HG03025 (cell line): ENCODE results near the gene ACOT7.

Experiments
- ATAC-seq: cut with Tn5 transposase; IDR thresholded peaks from one replicate; pipeline ENCODE4 v1.9.1; 2021; ENCODE audit warnings: mild to moderate bottlenecking, moderate library complexity; ENCODE audit not compliant: unreplicated experiment, low FRiP score

ACOT7 gene

GRCh38 chr1:6294080-6294889 lies 99.3 kb downstream of the ACOT7 start:
- ATAC-seq: no peak

GRCh38 chr1:6292102-6292501 lies 101.5 kb downstream of the ACOT7 start:
- ATAC-seq: no peak

- ATAC-seq: no peak
Observed at GRCh38 chr1:6288665-6289064, 104.9 kb downstream of the ACOT7 start.

- no peak for ATAC-seq
Observed at GRCh38 chr1:6288026-6288425, 105.5 kb downstream of the ACOT7 start.

GRCh38 chr1:6287431-6287886 lies 106.1 kb downstream of the ACOT7 start:
- ATAC-seq: no peak

- ATAC-seq: no peak
Observed at GRCh38 chr1:6287029-6287428, 106.5 kb downstream of the ACOT7 start.

- no peak for ATAC-seq
Observed at GRCh38 chr1:6286266-6286665, 107.3 kb downstream of the ACOT7 start.

GRCh38 chr1:6285336-6285735 lies 108.2 kb downstream of the ACOT7 start:
- no peak for ATAC-seq

GRCh38 chr1:6282577-6283270 lies 110.8 kb downstream of the ACOT7 start:
- no peak for ATAC-seq

- no peak for ATAC-seq
Observed at GRCh38 chr1:6281511-6282402, 111.8 kb downstream of the ACOT7 start.

GRCh38 chr1:6280761-6281451 lies 112.7 kb downstream of the ACOT7 start:
- ATAC-seq: no peak

GRCh38 chr1:6279613-6280383 lies 113.8 kb downstream of the ACOT7 start:
- no peak for ATAC-seq

GRCh38 chr1:6279066-6279465 lies 114.5 kb downstream of the ACOT7 start:
- ATAC-seq: no peak

GRCh38 chr1:6278263-6278662 lies 115.3 kb downstream of the ACOT7 start:
- no peak for ATAC-seq

GRCh38 chr1:6276811-6277555 lies 116.6 kb downstream of the ACOT7 start:
- ATAC-seq: no peak

GRCh38 chr1:6275826-6276782 lies 117.5 kb downstream of the ACOT7 start:
- ATAC-seq: no peak

GRCh38 chr1:6274622-6275139 lies 118.9 kb downstream of the ACOT7 start:
- ATAC-seq: no peak

GRCh38 chr1:6274102-6274501 lies 119.5 kb downstream of the ACOT7 start:
- no peak for ATAC-seq
